GM13976 (cell line): ENCODE data around the gene LTA4H.

Experiments used
- DNase-seq: peaks from one replicate; pipeline ENCODE4 v3.0.0; 2012; ENCODE audit warnings: low spot score
- CTCF ChIP-seq: IDR thresholded peaks from 2 replicates; pipeline ENCODE4 v1.5.1; 2012; ENCODE audit warnings: borderline replicate concordance, mild to moderate bottlenecking; ENCODE audit not compliant: insufficient read depth; ENCODE audit errors: extremely low read depth, missing control alignments, control extremely low read depth
- in situ Hi-C: fragments of 300-500 bp; cut with MboI; formaldehyde crosslinking; loops from one replicate; pipeline ENCODE4 v1.12.0; 2022; ENCODE audit warnings: low sequenced_read_pairs, mixed read lengths, inconsistent platforms; ENCODE audit not compliant: unreplicated experiment

LTA4H gene

DNA sequence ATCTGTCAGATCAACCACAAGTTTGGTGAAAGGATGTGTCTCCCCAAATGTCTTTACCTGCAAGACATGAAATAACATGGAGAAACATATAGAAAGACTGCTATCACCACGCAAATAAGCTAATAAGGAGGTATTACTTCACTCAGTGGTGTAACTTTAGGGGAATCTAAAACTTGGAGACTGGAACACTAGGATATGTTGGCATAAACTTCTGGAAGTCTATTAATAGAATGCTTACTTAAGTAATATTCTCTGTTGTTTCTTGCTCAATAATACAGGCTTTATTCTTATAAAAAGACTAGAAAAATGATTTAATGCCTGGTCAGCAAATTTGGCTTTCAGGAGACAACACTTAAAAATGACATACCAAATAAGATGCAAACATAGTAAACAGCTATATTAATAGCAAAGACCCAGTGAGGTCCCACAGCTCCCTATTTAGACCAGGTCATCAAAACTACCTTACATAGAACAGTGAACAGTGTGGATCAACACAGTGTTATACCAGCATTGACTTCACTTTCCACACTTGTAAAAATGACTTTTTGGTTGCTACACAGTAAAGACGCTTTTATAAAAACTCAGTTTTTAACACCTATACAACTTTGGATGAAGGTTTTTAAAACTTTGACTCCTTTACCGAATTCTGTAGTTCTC lies 20.3 kb downstream of the LTA4H start:
- no peak for DNase-seq
- no peak for TF ChIP-seq CTCF
- in situ Hi-C loops: no loop called here

DNA sequence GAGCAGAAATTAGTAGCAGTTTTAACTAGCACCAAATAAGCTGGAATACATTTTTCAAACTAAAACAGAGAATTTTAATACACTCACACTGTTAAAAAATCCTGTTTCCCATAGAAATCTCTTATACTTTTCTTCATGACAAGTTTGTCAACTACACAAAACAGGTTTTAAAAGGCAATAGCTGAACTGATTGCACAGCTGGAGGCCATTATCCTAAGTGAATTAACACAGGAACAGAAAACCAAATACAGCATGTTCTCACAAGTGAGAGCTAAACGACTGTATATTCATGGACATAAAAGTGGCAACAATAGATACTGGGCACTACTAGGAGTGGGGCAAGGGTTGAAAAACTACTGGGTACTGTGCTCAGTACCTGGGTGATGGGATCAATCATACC lies 27.7 kb downstream of the LTA4H start:
- no peak for TF ChIP-seq CTCF
- DNase-seq: no peak
- in situ Hi-C loops: no loop called here

GRCh38 chr12:96006727-96007126 lies 28.7 kb downstream of the LTA4H start:
- in situ Hi-C loops: no loop called here
- DNase-seq: no peak
- TF ChIP-seq CTCF: no peak

DNA sequence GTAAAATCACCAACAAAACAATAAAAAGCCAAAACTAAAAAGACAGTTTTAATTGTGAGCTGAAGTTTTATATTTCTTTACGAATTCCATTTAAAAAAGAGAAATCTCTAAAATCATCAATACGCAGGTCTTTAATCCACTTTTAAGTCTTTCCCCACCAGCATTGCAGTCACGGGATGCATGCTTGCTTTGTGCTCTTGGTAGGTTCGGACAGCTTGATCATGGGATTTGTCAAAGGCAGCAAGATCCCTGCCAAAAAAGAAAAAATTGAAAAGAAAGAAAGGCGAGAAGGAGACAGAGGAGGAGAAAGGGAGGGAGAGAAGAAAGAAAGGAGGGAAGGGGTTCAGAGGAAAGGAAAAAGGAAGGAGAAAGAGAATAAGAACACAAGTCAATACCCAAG lies 34.5 kb downstream of the LTA4H start:
- DNase-seq: no peak
- in situ Hi-C loops: no loop called here
- TF ChIP-seq CTCF: no peak

DNA sequence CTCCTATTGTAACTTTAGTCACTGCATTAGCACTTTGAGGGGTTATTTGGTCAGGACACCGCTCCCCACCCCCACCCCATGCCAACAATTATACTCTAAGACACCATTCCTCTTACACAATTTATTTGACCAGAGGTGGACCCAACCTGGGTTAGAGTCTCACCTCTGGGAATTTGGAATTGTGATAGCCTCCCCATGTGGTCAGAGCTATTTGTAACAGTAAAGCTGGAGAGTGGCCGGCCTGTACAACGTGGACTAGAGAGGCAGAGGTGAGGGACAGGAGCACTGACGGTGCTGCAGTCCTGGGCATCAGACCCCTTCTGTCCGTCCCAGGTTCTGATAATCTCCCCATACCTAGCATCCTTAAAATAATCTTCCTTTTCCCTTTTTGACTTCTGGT lies 35.9 kb downstream of the LTA4H start:
- in situ Hi-C loops: no loop called here
- no peak for DNase-seq
- no peak for TF ChIP-seq CTCF

DNA sequence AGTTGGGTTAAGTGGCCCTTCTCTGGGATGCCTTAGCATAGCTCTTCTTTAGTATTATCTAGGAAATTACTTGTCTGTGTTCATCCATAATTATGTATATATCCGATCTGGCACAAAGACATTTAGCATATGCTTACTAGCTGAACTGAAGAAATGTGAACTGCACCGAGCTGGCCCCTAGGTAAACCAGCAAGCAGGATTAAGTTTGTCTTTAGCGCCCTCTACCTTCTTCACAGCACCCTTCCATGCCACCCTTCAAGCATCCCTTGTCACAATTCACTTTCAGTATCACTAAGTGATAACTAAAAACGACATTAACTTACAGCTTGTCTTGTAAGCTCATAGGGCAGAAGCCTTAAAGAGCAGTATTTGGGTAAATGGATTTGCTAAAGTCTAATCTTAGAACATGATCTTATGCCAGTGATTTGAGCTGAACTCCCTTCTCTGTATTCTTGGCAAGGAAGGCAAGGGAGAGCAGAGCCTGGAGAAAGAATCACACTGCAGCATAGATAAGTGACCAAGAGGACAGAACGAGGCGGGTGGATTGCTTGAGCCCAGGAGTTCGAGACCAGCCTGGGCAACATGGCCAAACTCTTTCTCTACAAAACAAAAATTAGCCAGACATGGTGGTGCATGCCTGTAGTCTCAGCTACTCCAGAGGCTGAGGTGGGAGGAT lies 36.6 kb downstream of the LTA4H start:
- peak; percentile 70 for TF ChIP-seq CTCF
- in situ Hi-C loops: no loop called here
- DNase-seq: peak; percentile 75
